ENCODE measurements around the gene DPYSL5.

- TF ChIP-seq CTCF (IDR thresholded peaks at IDR 0.05; ENCODE audit: insufficient read depth, low read depth, low read length) (no peak), EZH2 (IDR thresholded peaks at IDR 0.05; ENCODE audit: insufficient read depth, low read length) (no peak)
These were observed 40.0 kb upstream of the DPYSL5 start for GRCh38 chr2:26807788-26808460.

All from astrocyte (in vitro differentiated cells and primary cell).